CD14-positive monocyte (primary cell): ENCODE results near the gene ATOX1. TPM values are rescaled to one million over a fixed set of nuclear protein-coding genes. Genes with fewer than 3 reads are reported as not detected.
"Not testable (repeated sequence)": the region's sequence is repeated elsewhere in the genome, so short reads cannot be mapped to it uniquely, and the experiment has no call there.

Experiments
- DNase-seq, 3 donors: peaks; one replicate each; pipeline ENCODE4 v3.0.0-alpha.2; 2011 to 2022
- H2AFZ ChIP-seq: 2 replicates; pipeline ENCODE4 v1.6.0; 2012; ENCODE audit warnings: mild to moderate bottlenecking, low read depth, low read length, inconsistent platforms; ENCODE audit not compliant: insufficient read depth, poor library complexity, severe bottlenecking
- H3K27ac ChIP-seq, 2 donors: 1 replicate in 1 of 2; 2 replicates in 1 of 2; pipeline ENCODE4 v1.5.1; 2012 to 2013; ENCODE audit warnings: low read length in 2 of 2, control low read depth in 1 of 2, inconsistent platforms in 1 of 2, low read depth in 1 of 2, mild to moderate bottlenecking in 1 of 2
- H3K27me3 ChIP-seq, 2 donors: one replicate each; pipeline versions ENCODE4 v1.6.0 to v1.6.1; 2011 to 2013; ENCODE audit warnings: low read length in 2 of 2; ENCODE audit not compliant: control insufficient read depth in 2 of 2, insufficient read depth in 2 of 2
- H3K36me3 ChIP-seq, 2 donors: replicated peaks in 1 of 2; 1 replicate in 1 of 2; 2 replicates in 1 of 2; pipeline versions ENCODE4 v1.5.1 to v1.6.1; 2012 to 2013; ENCODE audit warnings: low read length in 2 of 2, control low read depth in 1 of 2, inconsistent platforms in 1 of 2, mild to moderate bottlenecking in 1 of 2; ENCODE audit not compliant: insufficient read depth in 2 of 2, control insufficient read depth in 1 of 2
- H3K4me1 ChIP-seq, 2 donors: 1 replicate in 1 of 2; 2 replicates in 1 of 2; pipeline versions ENCODE4 v1.5.1 to v1.6.1; 2012 to 2013; ENCODE audit warnings: low read length in 2 of 2, control low read depth in 1 of 2, inconsistent platforms in 1 of 2, mild to moderate bottlenecking in 1 of 2, moderate library complexity in 1 of 2; ENCODE audit not compliant: insufficient read depth in 2 of 2, control insufficient read depth in 1 of 2
- H3K4me2 ChIP-seq: replicated peaks from 2 replicates; pipeline ENCODE3; 2012; ENCODE audit warnings: low read length, moderate library complexity, mild to moderate bottlenecking; ENCODE audit not compliant: poor library complexity, severe bottlenecking; ENCODE audit errors: extremely low read depth
- H3K4me3 ChIP-seq, 3 experiments: fragments of 200-600 bp in 1 of 3; sonication (generic) in 1 of 3; replicated peaks in 1 of 3; 1 replicate in 2 of 3; 2 replicates in 1 of 3; pipeline ENCODE4 v1.5.1; 2011 to 2013; ENCODE audit warnings: low read length in 3 of 3, mild to moderate bottlenecking in 3 of 3, control low read depth in 2 of 3, low read depth in 2 of 3, inconsistent platforms in 1 of 3, moderate library complexity in 1 of 3
- H3K79me2 ChIP-seq: 2 replicates; pipeline ENCODE4 v1.6.0; 2012; ENCODE audit warnings: mild to moderate bottlenecking, control low read depth, inconsistent platforms, low read length, moderate library complexity; ENCODE audit not compliant: insufficient read depth
- H3K9ac ChIP-seq: 2 replicates; pipeline ENCODE4 v1.6.0; 2017; ENCODE audit warnings: low read length, mild to moderate bottlenecking; ENCODE audit not compliant: insufficient read depth, poor library complexity, severe bottlenecking
- H3K9me3 ChIP-seq, 2 donors: replicated peaks in 1 of 2; 1 replicate in 1 of 2; 2 replicates in 1 of 2; pipeline versions ENCODE4 v1.5.1 to v1.6.1; 2012 to 2013; ENCODE audit warnings: low read length in 2 of 2, control low read depth in 1 of 2; ENCODE audit not compliant: control insufficient read depth in 1 of 2, insufficient read depth in 1 of 2
- H4K20me1 ChIP-seq: 2 replicates; pipeline ENCODE4 v1.6.0; 2012; ENCODE audit warnings: mild to moderate bottlenecking, low read length, control low read depth, moderate library complexity; ENCODE audit not compliant: insufficient read depth
- H3K27ac Mint-ChIP-seq, 7 donors: one replicate each; pipeline ENCODE4 v1.8.0; 2020; ENCODE audit warnings: mild to moderate bottlenecking in 7 of 7, mixed read lengths in 7 of 7, moderate library complexity in 6 of 7, inconsistent platforms in 2 of 7
- H3K27me3 Mint-ChIP-seq, 3 donors: one replicate each; pipeline ENCODE4 v1.8.0; 2021 to 2022; ENCODE audit warnings: low read depth in 3 of 3, mild to moderate bottlenecking in 3 of 3, mixed read lengths in 3 of 3, moderate library complexity in 3 of 3, inconsistent platforms in 1 of 3
- H3K36me3 Mint-ChIP-seq, 2 donors: one replicate each; pipeline ENCODE4 v1.8.0; 2020; ENCODE audit warnings: mixed read lengths in 2 of 2, inconsistent platforms in 1 of 2, mild to moderate bottlenecking in 1 of 2
- H3K4me1 Mint-ChIP-seq: one replicate; pipeline ENCODE4 v1.8.0; 2020; ENCODE audit warnings: mild to moderate bottlenecking, mixed read lengths
- H3K4me3 Mint-ChIP-seq, 2 donors: one replicate each; pipeline ENCODE4 v1.8.0; 2020; ENCODE audit warnings: mild to moderate bottlenecking in 2 of 2, mixed read lengths in 2 of 2, moderate library complexity in 1 of 2
- H3K9me3 Mint-ChIP-seq, 7 donors: one replicate each; pipeline ENCODE4 v1.8.0; 2020 to 2022; ENCODE audit warnings: mixed read lengths in 7 of 7, mild to moderate bottlenecking in 6 of 7, moderate library complexity in 6 of 7, inconsistent platforms in 2 of 7
- CTCF ChIP-seq: fragments of 200-600 bp; IDR thresholded peaks from one replicate; pipeline ENCODE4 v1.8.0; 2022; ENCODE audit warnings: antibody characterized with exemption, mild to moderate bottlenecking
- WGBS: methylation state at CpG from one replicate; pipeline ENCODE4 v1.1.5; 2013; ENCODE audit warnings: missing lambda C conversion rate; ENCODE audit not compliant: insufficient coverage; 5-methylcytosine and 5-hydroxymethylcytosine counted together
- intact Hi-C, 2 donors: fragments of 100-400 bp; cut with micrococcal nuclease; formaldehyde crosslinking; loops; one replicate each; pipeline versions ENCODE4 v1.15.0 to v1.15.1; 2023
- polyA plus RNA-seq, 3 donors: library from polyadenylated mRNA; depleted of rRNA in 1 of 3; unstranded in 2 of 3; stranded (reverse) in 1 of 3; fragments of 300-500 nt in 2 of 3; fragments of >200 nt in 1 of 3; fragmentation: Illumina TruSeq in 2 of 3; gene quantifications; 1 replicate in 2 of 3; 2 replicates in 1 of 3; pipeline ENCODE4 v1.2.3, GENCODE V29; 2012 to 2021

ATOX1 gene
- polyA plus RNA-seq, 3 donors = 89.9 to 149 (median 148) TPM

DNA sequence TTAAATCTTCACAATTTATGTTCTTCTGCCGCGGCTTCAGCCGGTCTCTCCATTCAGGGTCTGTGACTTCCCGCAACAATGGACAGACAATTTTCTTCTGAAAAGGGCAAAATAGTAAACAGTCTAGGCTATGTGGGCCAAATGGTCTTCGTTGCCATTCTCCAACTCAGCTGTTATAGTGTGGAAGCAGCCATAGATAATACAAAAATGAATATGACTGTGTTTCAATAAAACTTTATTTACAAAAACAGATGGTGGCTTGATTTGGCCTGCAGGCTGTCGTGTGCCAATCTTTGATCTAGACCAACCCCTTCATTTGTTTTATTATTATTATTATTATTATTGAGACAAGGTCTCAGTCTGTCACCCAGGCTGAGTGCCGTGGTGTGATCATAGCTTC is 28.1 kb downstream of the ATOX1 start:
- no peak for DNase-seq
- no peaks in the 10 kb centered on the region for H3K27me3 ChIP-seq
- no peak for TF ChIP-seq CTCF
- H3K79me2 ChIP-seq = no peaks in the 10 kb centered on the region
- H3K9me3 Mint-ChIP-seq = peaks cover 6 to 13% (median 10%) of the 10 kb centered on the region in 7 donors
- H3K27ac ChIP-seq = no peak overlapping the region
- H3K36me3 ChIP-seq = peaks cover 3 to 27% of the 10 kb centered on the region in 2 donors
- peaks cover 6 to 13% of the 10 kb centered on the region in 2 donors for H3K9me3 ChIP-seq
- no peaks in the 10 kb centered on the region for H3K4me1 Mint-ChIP-seq
- no peaks in the 10 kb centered on the region for H4K20me1 ChIP-seq
- no peak overlapping the region for H3K4me2 ChIP-seq
- no peak overlapping the region for H3K4me3 Mint-ChIP-seq
- no peak overlapping the region for H3K9ac ChIP-seq
- peaks cover 34 to 47% of the 10 kb centered on the region in 2 donors for H3K36me3 Mint-ChIP-seq
- no peaks in the 10 kb centered on the region for H3K4me1 ChIP-seq
- H3K27me3 Mint-ChIP-seq = no peaks in the 10 kb centered on the region
- H3K4me3 ChIP-seq = no peak overlapping the region
- no CpG with 5 or more reads among the region's 7 CpGs for WGBS
- intact Hi-C loops = no loop called here
- no peak overlapping the region for H3K27ac Mint-ChIP-seq
- H2AFZ ChIP-seq = no peak overlapping the region

- H3K79me2 ChIP-seq, H3K4me3 Mint-ChIP-seq, H3K4me3 ChIP-seq, H3K27me3 ChIP-seq, H3K4me2 ChIP-seq, H2AFZ ChIP-seq, H3K4me1 ChIP-seq, H3K27ac ChIP-seq, intact Hi-C loops, H4K20me1 ChIP-seq, H3K4me1 Mint-ChIP-seq, H3K9ac ChIP-seq, H3K27me3 Mint-ChIP-seq, DNase-seq: not testable (repeated sequence)
- peaks cover 6 to 13% of the 10 kb centered on the region in 2 donors for H3K9me3 ChIP-seq
- peaks cover 33 to 46% of the 10 kb centered on the region in 2 donors for H3K36me3 Mint-ChIP-seq
- H3K27ac Mint-ChIP-seq = peak overlapping the region in 1 of 7 donors; percentile 73
- peaks cover 6 to 14% (median 10%) of the 10 kb centered on the region in 7 donors for H3K9me3 Mint-ChIP-seq
- peaks cover 3 to 27% of the 10 kb centered on the region in 2 donors for H3K36me3 ChIP-seq
- 100% methylated on average over 1 of the region's 5 CpGs for WGBS
Measured at GRCh38 chr5:151729597-151729996, 28.8 kb downstream of the ATOX1 start.
